Middle frontal gyrus (tissue), 1 donor: ENCODE measurements around the gene CD38.
"Not testable (repeated sequence)": the region's sequence is repeated elsewhere in the genome, so short reads cannot be mapped to it uniquely, and the experiment has no call there.

Experiments
- DNase-seq: peaks from one replicate; pipeline ENCODE4 v3.0.0-alpha.2; 2015; ENCODE audit warnings: low spot score; ENCODE audit errors: extremely low spot score

The CD38 gene

DNA sequence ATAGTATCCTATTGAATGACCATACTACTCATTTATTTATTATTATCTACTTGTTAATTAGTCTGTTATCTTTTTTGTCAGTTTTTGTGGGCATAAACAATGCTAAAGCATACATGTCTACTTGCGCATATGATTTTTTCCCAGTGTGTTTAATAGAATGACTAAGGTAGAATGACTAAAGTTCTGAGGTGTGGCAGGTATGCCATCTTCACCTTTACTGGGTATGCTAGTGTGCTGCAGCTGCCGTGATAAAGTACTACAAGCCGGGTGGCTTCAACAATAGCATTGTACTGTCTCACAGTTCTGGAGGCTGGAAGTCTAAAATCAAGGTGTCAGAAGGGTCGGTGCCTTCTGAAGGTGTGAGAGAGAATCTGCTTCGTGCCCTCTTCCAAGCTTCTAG lies 19.2 kb downstream of the CD38 start:
- no peak for DNase-seq

DNA sequence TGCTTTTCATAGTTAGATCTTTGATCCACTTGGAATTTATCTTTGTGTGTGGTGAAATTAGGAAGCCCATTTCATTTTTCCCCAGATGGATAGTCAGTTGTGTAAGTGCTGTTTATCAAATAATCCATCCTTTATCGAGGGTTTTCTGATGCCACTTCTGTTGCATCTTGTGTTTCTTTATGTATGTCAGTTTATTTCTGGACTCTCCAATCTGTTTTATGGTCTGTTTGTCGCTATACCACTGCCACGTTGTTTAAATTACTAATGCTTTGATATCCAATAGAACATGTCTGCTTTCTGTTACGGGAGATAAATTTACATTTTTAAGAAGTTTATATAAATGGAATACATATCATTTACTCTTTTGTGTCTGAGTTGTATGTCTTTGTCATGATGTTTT lies 21.0 kb downstream of the CD38 start:
- no peak for DNase-seq

DNA sequence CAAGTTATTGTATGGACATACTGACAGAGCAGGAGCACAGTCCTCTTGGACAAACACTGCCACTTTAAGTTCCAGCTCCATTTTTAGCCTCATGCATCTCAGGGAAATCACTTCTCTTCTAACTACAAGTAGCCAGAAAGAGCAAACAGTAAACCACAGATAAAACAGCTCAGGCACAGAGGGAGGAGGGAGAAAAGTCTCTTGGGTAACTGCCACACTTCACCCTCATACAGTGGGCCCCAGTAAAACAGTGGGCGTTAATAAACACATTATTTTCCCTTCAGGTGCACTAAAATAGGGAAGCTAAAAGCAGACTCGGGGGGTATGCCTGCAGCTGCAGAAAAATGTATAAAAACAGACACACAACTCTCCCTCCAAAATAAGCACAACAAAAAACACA lies 21.6 kb downstream of the CD38 start:
- DNase-seq = no peak

DNA sequence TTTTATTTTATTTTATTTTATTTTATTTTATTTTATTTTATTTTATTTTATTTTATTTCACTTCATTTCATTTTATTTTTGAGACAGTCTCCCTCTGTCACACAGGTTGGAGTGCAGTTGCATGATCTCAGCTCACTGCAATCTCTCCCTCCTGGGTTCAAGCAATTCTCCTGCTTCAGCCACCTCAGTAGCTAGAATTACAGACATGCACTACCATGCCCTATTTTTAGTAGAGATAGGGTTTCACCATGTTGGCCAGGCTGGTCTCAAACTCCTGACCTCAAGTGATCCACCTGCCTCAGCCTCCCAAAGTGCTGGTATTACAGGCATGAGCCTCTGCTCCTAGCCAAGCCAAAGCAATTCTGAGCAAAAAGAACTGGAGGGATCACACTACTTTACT lies 24.4 kb downstream of the CD38 start:
- not testable (repeated sequence) for DNase-seq

DNA sequence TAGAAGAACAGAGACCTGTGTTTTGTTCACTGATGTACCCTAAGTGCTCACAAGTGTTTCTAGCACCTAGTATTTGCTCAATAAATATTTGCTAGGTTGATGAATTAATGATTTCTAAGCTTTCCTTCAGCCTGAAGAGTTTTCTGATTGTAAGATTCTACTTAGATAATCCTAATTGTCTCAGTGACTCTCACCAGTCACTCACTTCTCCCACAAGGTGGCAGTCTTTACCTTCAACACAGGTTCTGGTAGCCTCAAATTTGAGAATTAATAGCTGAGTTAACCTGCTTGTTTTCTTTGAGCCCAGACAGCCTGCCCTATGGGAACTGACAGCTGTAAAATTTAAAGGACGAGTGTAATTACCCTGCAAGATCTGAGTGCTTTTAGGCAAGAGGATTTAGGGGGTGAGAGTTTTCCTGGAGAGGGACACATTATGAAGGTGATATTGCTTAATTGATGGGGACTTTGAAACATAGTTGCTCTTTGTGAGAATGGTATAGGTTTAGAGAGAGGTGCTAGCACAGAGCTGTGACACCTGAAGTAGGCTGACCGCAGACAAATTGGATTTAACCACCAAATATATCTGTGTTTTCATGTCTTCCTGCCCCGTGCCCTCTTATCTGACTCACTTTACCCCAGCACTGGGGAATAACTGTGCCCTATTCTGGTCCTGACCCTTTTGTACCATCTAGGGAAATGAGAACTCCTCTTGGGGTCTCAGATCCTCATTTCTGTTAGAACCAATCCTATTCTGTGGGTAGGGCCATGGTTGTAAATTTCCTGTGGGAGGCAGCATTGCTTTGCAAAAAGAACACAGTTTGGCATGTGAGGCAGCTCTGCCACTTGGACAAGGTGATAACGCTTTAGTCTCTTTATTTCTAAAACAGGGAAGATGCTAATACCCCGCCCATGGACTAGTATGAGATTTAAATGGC lies 27.7 kb downstream of the CD38 start:
- no peak for DNase-seq

DNA sequence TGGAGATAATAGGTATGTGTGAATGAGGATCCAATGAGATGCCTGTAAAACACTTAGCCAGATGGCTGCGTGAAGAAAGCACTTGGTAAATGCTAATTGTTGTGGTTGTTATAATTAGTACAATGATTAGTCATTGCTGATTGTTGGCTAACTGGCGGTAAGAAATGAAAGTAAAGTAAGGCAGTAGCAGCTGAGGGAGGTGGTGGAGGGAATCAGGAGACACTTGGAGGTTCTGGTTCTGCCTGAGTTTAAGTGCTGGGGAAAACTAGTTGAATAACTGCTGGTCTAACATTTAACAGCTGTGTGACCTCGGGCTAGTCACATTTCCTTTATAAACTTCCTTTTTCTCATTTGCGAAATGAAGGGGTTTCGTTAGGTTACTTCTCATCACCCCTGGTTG lies 30.9 kb downstream of the CD38 start:
- no peak for DNase-seq

DNA sequence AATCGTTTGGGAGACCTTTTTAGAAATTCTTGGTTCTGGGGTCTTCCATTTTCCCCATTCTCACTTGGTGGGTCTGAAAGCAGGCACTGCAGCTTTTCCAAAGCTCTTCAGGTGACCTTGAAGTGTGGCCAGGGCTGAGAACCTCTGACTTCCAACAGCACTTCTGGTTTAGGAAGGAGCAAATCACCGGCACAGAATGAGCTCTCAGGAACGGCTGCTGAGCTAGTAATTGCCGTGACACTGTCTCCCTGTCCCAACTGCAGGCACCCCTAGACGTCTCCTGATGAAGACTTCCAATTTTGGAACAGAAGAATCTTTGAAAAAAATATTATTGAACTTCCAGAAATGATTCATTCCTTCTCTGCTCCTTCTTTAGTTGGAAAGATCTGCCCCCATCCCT lies 31.3 kb downstream of the CD38 start:
- no peak for DNase-seq

DNA sequence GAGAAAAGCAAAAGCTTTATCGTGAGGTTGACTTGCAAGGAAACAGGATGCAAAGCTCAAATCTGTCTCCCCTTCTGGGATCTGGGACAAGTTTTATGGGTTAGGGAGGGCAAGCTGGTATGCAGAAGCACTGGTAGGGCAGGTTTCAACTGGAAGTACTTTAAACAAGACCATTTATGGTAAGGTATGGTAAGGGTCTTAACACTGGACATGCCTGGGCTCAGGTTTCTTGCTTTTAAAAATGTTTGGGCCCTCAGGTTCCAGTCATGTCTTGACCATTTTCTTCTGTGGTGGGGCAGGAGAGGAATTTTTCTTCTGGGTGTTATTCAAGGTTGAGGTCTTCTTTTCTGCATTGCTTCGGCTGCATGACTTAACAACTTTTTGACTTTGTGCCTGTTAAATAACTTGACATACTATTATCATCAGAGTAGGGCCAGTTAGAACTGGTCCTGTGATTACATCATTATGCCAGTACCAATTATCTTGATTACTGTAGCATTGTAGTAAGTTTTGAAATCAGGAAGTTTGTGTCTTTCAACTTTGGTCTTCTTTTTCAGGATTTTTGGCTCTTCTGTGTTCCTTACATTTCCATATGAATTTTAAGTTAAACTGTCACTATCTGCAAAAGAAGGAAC lies 33.7 kb downstream of the CD38 start:
- DNase-seq = no peak

DNA sequence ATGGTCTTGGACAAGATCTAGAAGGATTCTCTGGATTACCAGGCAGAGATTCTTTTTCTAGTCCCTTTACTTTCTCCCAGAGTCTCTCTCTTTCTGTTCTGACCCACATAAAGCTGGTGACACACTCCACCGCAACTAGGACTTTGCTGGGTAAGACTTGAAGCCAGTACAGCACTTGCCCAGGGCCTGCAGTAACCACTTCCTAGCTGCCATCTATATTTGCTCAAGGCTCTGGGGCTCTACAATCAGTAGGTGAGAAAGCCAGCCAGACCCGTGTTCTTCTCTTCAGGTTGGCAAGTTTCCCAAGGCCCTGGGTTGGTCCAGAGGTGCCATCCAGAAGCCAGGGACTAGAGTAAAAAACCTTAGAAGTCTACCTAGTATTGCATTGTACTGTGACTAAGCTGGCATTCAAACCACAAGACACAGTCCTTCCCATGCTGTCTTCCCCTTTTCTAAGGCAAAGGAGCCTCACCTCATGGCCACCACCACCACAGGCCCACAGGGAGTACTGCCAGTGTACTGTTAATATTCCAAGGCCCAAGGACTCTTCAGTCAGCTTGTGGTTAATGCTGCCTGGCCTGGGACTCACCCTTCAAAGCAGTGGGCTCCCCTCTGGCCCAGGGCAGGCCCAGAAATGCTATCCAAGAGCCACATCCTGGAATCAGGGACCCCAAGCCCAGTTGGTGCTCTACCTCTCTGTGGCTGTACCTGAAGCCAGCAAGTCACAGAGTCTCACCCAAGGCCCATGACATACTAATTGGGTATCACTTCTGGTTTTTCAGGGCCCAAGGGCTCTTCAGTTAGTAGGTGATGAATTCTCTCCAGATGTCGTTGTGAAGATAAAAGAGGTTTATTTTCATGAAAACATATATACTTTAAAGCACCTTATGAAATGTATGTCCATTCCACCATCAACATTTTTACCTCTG lies 54.7 kb downstream of the CD38 start:
- DNase-seq = no peak

DNA sequence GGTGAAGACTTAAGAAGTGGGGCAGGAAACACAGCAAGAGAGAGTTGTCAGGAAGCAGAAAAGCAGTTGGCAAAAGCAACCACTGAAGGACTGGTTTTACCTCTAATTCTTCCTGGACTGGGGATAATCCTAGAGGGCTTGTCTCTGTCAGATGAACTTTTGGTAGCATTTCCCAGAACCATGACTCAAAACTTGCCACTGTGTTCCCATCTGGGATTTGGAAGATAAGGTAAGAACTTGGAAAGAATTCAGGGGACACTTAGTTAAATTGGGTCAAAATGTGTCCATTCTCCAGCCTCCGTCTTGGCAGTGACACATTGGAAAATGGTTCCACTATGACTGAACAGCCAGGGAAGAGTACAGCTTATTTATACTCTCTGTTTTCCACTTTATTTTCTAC lies 55.7 kb downstream of the CD38 start:
- DNase-seq = no peak

DNA sequence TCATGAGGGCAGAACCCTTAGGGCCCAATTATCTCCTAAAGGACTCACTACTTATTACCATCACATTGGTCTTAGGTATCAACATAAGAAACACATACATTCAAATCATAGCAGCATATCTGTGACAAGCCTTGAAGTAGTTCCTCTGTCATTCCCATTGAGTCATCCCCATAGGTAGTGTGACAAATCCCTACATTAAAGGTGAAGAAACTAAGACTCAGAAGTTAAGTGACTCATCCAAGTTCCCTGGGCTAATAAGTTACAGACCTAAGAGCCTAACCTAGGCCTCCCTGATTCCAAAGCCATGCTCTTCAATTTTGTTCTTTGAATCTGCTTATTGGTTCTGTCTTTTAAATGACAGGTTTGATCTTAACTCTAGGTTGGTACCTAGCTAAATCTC lies 58.2 kb downstream of the CD38 start:
- no peak for DNase-seq

DNA sequence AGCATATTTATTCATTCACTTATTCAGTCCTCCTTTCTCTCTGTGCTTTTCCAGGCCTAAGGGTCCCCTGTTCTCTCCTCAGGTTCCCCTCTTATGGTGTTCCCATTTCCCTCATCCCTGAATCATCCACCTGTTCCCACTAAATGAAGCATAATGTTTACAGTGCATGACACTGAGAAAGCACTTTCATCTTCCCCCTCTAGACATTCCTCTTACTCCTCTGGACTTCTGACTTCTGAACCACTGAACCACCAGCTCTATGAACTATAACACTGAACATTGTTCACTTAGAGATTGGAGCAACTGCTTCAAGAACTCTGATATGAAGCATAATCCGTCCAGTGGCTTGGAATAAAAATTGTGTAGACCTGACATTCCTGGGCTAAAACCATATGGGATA lies 59.5 kb downstream of the CD38 start:
- DNase-seq = no peak

DNA sequence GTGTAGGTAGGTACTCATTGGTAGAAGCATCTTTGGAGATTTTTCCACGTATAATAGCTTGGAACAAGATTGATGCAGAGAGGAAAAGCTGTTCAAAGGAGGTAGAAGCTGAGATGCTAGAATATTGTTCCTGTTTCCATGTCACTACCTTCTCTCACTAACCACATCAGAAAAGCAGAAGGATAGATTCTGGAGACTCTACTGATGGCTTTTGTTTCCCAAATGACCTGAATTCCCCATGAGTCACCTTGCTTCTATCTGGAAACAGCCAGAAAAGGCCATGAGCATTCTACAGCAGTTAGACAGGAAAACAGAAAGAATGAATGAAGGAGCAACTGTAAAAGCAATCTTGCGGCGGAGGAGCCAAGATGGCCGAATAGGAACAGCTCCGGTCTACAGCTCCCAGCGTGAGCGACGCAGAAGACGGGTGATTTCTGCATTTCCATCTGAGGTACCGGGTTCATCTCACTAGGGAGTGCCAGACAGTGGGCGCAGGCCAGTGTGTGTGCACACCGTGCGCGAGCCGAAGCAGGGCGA lies 63.1 kb downstream of the CD38 start:
- not testable (repeated sequence) for DNase-seq

DNA sequence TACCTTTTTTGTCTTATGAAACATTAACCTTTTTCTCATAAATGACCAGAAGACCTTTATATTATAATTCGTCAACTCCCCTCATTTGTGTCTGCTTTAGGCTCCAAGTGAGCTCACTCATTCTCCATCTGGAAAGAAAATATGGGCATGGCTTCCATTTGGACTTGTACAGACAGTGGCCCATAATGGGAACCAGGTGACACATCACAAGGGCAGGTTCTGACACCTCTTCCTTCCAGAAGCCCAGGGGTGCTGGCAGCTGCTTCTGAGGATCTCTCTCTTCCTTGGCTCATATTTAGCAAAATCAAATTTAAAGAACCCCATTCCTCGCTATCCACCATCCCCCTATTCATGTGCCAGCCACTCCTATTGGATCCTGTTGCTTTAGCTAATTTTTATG lies 69.6 kb downstream of the CD38 start:
- no peak for DNase-seq

DNA sequence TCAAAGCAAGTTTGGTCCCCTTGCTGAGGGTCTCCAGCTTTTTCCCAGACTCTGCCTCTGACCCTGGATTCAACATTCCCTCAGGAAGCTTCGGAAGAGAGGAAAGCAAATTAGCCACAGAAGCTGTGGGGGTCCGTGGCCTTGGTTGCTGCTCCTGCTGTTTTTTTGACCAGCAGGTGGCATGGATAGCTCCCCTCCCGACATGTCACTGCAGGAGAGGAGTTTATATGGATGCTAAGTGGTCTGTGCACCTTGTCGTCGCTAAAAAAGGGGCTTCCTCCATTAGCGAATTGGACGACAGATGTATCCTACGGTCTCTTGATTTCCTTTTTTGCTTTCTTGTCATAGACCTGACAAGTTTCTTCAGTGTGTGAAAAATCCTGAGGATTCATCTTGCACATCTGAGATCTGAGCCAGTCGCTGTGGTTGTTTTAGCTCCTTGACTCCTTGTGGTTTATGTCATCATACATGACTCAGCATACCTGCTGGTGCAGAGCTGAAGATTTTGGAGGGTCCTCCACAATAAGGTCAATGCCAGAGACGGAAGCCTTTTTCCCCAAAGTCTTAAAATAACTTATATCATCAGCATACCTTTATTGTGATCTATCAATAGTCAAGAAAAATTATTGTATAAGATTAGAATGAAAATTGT lies 70.2 kb downstream of the CD38 start:
- no peak for DNase-seq

DNA sequence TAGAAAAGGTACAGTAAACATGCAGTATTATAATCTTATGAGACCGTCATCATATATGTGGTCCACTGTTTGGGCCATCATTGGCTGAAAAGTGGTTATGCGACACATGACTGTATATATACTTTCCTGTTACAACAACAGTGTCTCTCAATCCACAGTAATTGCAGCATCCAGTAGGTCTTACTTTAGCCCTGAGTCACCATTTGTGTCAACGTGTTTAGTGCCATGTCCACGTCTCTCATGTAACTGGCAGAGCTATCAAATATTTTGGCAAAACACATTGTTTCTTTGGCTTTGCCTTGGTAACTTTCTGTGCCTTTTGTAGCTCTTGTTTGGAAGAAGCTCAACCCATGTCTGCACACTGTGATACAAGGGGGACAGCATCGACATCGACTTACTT lies 73.8 kb downstream of the CD38 start:
- DNase-seq = no peak

DNA sequence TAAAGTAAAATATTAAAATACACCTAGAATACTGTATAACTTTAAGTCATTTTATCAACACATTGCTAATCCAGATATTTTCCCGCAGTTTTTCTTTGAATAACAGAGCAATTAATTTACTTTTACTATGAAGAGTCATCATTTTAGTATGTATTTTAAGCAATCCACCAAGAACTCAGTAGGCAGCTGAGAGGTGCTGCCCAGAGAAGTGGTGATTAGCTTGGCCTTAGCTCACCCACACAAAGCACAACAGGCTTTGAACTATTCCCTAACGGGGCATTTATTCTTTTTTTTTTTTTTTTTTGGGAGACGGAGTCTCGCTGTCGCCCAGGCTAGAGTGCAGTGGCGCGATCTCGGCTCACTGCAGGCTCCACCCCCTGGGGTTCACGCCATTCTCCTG lies 74.4 kb downstream of the CD38 start:
- DNase-seq = no peak

DNA sequence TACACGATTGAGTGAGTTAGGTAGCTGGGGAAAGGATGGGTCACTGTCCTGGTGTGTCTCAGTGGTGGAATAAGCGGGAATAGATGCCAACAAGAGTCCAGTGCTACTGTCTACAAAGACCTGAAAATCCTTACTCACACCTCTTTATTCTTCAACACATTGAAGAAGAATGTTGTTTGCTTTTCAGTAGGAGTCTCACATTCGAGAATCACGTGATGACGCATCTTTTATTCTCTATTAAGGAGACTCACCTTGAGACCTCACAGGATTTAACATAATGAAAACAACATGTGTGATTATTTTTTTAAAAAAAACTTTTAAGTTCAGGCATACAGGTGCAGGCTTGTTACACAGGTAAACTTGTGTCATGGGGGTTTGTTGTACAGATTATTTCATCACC lies 75.2 kb downstream of the CD38 start:
- DNase-seq = no peak

DNA sequence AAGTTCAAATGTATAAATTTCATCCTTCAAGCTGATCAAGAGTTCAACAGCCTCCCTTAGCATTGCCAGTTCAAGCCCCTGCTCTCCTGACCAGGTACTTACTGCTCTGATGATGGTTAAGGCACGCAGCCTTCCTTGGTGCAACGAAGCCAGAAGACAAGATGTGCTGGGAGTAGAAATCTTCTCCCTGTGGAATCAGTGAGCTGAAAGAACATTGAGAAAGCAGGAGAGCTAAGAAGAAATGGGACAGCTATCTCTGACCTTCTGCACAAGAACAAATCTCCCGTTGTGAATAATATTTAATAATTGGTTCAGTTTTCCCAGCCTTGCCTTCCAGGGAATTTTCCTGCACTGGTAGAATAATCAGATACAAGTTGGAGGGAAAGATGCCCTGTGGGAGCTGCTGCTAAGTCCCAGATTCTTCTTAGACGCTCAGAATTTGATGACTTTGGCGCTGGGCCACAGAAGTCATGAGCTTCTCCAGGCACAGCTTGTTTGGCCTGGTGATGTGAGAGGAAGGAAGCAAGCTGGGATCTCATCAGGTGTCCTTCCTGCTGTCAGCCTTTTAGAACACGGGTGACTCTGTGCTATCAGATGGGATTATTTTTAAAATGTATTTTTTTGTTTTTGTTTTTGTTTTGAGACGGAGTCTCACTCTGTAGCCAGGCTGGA lies 77.8 kb downstream of the CD38 start:
- DNase-seq = no peak

DNA sequence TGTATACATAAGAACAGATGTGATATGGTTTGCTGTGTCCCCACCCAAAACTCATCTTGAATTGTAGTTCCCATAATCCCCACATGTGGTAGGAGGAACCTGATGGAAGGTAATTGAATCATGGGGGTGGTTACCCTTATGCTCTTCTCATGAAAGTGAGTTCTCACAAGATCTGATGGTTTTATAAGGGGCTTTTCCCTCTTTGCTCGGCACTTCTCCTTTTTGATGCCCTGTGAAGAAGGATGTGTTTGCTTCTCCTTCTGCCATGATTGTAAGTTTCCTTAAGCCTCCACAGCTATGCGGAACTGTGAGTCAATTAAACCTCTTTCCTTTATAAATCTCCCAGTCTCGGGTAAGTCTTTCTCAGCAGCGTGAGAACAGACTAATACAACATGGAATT lies 83.1 kb downstream of the CD38 start:
- DNase-seq = not testable (repeated sequence)
